ENCODE data around the gene SCYGR4.

- TF ChIP-seq, protein P1, sequence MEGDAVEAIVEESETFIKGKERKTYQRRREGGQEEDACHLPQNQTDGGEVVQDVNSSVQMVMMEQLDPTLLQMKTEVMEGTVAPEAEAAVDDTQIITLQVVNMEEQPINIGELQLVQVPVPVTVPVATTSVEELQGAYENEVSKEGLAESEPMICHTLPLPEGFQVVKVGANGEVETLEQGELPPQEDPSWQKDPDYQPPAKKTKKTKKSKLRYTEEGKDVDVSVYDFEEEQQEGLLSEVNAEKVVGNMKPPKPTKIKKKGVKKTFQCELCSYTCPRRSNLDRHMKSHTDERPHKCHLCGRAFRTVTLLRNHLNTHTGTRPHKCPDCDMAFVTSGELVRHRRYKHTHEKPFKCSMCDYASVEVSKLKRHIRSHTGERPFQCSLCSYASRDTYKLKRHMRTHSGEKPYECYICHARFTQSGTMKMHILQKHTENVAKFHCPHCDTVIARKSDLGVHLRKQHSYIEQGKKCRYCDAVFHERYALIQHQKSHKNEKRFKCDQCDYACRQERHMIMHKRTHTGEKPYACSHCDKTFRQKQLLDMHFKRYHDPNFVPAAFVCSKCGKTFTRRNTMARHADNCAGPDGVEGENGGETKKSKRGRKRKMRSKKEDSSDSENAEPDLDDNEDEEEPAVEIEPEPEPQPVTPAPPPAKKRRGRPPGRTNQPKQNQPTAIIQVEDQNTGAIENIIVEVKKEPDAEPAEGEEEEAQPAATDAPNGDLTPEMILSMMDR (IDR thresholded peaks at IDR 0.05), result no peak
- TF ChIP-seq POLR2A (IDR thresholded peaks at IDR 0.05) (no peak), POLR2AphosphoS5 (IDR thresholded peaks at IDR 0.05) (peak in 1 of 2 donors; percentile 47)
Measured at GRCh38 chr2:227653419-227653818, 36.1 kb downstream of the SCYGR4 start.

Measured in upper lobe of left lung (tissue), 4 donors.